Neural cell (in vitro differentiated cells): ENCODE data around the gene EML6. TPM values are rescaled to one million over a fixed set of nuclear protein-coding genes. Genes with fewer than 3 reads are reported as not detected.

Experiments used
- H2AFZ ChIP-seq: fragments of 200-600, 300-800 bp; sonication (generic), shearing (Covaris generic); 2 replicates; pipeline ENCODE4 v1.6.0; 2014; ENCODE audit warnings: low read depth, mild to moderate bottlenecking, antibody characterized with exemption, low read length, moderate library complexity
- H3F3A ChIP-seq: fragments of 200-600 bp; shearing (Covaris generic); 2 replicates; pipeline ENCODE4 v1.6.1; 2016; ENCODE audit warnings: mild to moderate bottlenecking, moderate library complexity, mixed read lengths, antibody characterized with exemption, low read length; ENCODE audit not compliant: insufficient read depth, poor library complexity, severe bottlenecking
- H3K27ac ChIP-seq: fragments of 200-600, 300-800 bp; sonication (generic), shearing (Covaris generic); 2 replicates; pipeline ENCODE4 v1.5.1; 2014; ENCODE audit warnings: mild to moderate bottlenecking, low read length, moderate library complexity
- H3K27me3 ChIP-seq: fragments of 300-800, 200-600 bp; sonication (generic), shearing (Covaris generic); 2 replicates; pipeline ENCODE4 v1.6.0; 2014; ENCODE audit warnings: mild to moderate bottlenecking, low read depth, low read length, moderate library complexity; ENCODE audit not compliant: insufficient read depth
- H3K36me3 ChIP-seq: fragments of 300-800, 200-600 bp; sonication (generic), shearing (Covaris generic); 2 replicates; pipeline ENCODE4 v1.5.1; 2014; ENCODE audit warnings: mild to moderate bottlenecking, antibody characterized with exemption, low read length, moderate library complexity; ENCODE audit not compliant: insufficient read depth
- H3K4me2 ChIP-seq: fragments of 300-800, 200-600 bp; sonication (generic), shearing (Covaris generic); 2 replicates; pipeline ENCODE4 v1.6.0; 2014; ENCODE audit warnings: mild to moderate bottlenecking, low read length
- H3K4me3 ChIP-seq: fragments of 300-800, 200-600 bp; sonication (generic), shearing (Covaris generic); 2 replicates; pipeline ENCODE4 v1.5.1; 2014; ENCODE audit warnings: mild to moderate bottlenecking, low read length, moderate library complexity
- H3K79me2 ChIP-seq: fragments of 200-600 bp; shearing (Covaris generic); replicated peaks from 2 replicates; pipeline ENCODE4 v1.6.0; 2014; ENCODE audit warnings: mild to moderate bottlenecking, low read length, moderate library complexity; ENCODE audit not compliant: insufficient read depth
- H3K9ac ChIP-seq: fragments of 300-800, 200-600 bp; sonication (generic), shearing (Covaris generic); 2 replicates; pipeline ENCODE4 v1.6.1; 2016; ENCODE audit warnings: mild to moderate bottlenecking, low read length, mixed read lengths
- H3K9me2 ChIP-seq: fragments of 200-600 bp; shearing (Covaris generic); 2 replicates; pipeline ENCODE4 v1.6.1; 2016; ENCODE audit warnings: mild to moderate bottlenecking, low read length, mixed read lengths; ENCODE audit not compliant: insufficient read depth
- H3K9me3 ChIP-seq: fragments of 200-600, 300-800 bp; sonication (generic), shearing (Covaris generic); 2 replicates; pipeline ENCODE4 v1.6.1; 2016; ENCODE audit warnings: mild to moderate bottlenecking, mixed run types, low read length, moderate library complexity, mixed read lengths
- H4K20me1 ChIP-seq: fragments of 200-600 bp; shearing (Covaris generic); 2 replicates; pipeline ENCODE4 v1.6.1; 2016; ENCODE audit warnings: mild to moderate bottlenecking, mixed run types; ENCODE audit not compliant: insufficient read depth
- CTCF ChIP-seq: fragments of 450-650 bp; IDR thresholded peaks from 2 replicates; pipeline ENCODE4 v1.5.1; 2014; ENCODE audit warnings: antibody characterized with exemption, mild to moderate bottlenecking, moderate library complexity; ENCODE audit not compliant: poor library complexity, severe bottlenecking
- EP300 ChIP-seq: fragments of 450-650 bp; conservative IDR thresholded peaks from 2 replicates; pipeline ENCODE4 v1.6.1; 2014; ENCODE audit warnings: antibody characterized with exemption, mild to moderate bottlenecking, moderate library complexity; ENCODE audit not compliant: poor library complexity, severe bottlenecking
- EZH2 ChIP-seq: fragments of 200-600, 300-800 bp; shearing (Covaris generic), sonication (generic); IDR thresholded peaks from 2 replicates; pipeline ENCODE4 v1.6.1; 2014; ENCODE audit warnings: antibody characterized with exemption, low read length, borderline replicate concordance, mild to moderate bottlenecking; ENCODE audit not compliant: insufficient read depth, poor library complexity, severe bottlenecking
- MXI1 ChIP-seq: fragments of 450-650 bp; conservative IDR thresholded peaks from 2 replicates; pipeline ENCODE4 v1.6.1; 2014; ENCODE audit warnings: antibody characterized with exemption, mild to moderate bottlenecking; ENCODE audit not compliant: poor library complexity, severe bottlenecking
- POLR2AphosphoS5 ChIP-seq: IDR thresholded peaks from 2 replicates; pipeline ENCODE4 v1.6.1; 2012
- RAD21 ChIP-seq: fragments of 450-650 bp; conservative IDR thresholded peaks from 2 replicates; pipeline ENCODE4 v1.6.1; 2014; ENCODE audit warnings: antibody characterized with exemption, mild to moderate bottlenecking, moderate library complexity
- REST ChIP-seq: IDR thresholded peaks from 2 replicates; pipeline ENCODE4 v1.6.1; 2012; ENCODE audit warnings: borderline replicate concordance
- SMC3 ChIP-seq: fragments of 450-650 bp; conservative IDR thresholded peaks from 2 replicates; pipeline ENCODE4 v1.6.1; 2014; ENCODE audit warnings: antibody characterized with exemption, mild to moderate bottlenecking, moderate library complexity; ENCODE audit not compliant: poor library complexity
- TAF1 ChIP-seq: IDR thresholded peaks from 2 replicates; pipeline ENCODE4 v1.6.1; 2012; ENCODE audit warnings: low read depth
- polyA plus RNA-seq: library from polyadenylated mRNA; depleted of rRNA; stranded (reverse); fragments of >200 nt; gene quantifications from 2 replicates; pipeline ENCODE4 v1.2.3, GENCODE V29; 2014

Gene EML6
- polyA plus RNA-seq, 1 donor from 2014 or later: 13.4 TPM

- TF ChIP-seq RAD21: no peak
- TF ChIP-seq EP300: no peak
- no peak for TF ChIP-seq REST
- TF ChIP-seq POLR2AphosphoS5: no peak
- no peak for TF ChIP-seq EZH2
- TF ChIP-seq SMC3: no peak
- TF ChIP-seq MXI1: no peak
- TF ChIP-seq TAF1: no peak
- no peak for TF ChIP-seq CTCF
- no peak overlapping the region for H3K27ac ChIP-seq
Measured at GRCh38 chr2:54927085-54927750, 203.8 kb downstream of the EML6 start.

GRCh38 chr2:54927751-54928615 lies 204.5 kb downstream of the EML6 start:
- no peak for TF ChIP-seq CTCF
- no peak for TF ChIP-seq REST
- TF ChIP-seq MXI1: no peak
- TF ChIP-seq EP300: no peak
- no peak for TF ChIP-seq TAF1
- TF ChIP-seq POLR2AphosphoS5: no peak
- no peak for TF ChIP-seq RAD21
- no peak for TF ChIP-seq EZH2
- no peak for TF ChIP-seq SMC3
- Histone ChIP-seq H3K27me3 (no peaks in the 10 kb centered on the region), H3K36me3 (no peaks in the 10 kb centered on the region), H3K9me2 (no peaks in the 10 kb centered on the region), H3K79me2 (no peaks in the 10 kb centered on the region), H2AFZ (no peak overlapping the region), H4K20me1 (no peaks in the 10 kb centered on the region), H3K9ac (no peak overlapping the region), H3K27ac (no peak overlapping the region), H3K4me3 (no peak overlapping the region), H3K9me3 (no peaks in the 10 kb centered on the region), H3K4me2 (no peak overlapping the region), H3F3A (no peaks in the 10 kb centered on the region)

More at GRCh38 chr2:54927085-54927750, 203.8 kb downstream of the EML6 start:
- Histone ChIP-seq H3K36me3 (no peaks in the 10 kb centered on the region), H4K20me1 (no peaks in the 10 kb centered on the region), H2AFZ (no peak overlapping the region), H3K9me3 (no peaks in the 10 kb centered on the region), H3K27me3 (no peaks in the 10 kb centered on the region), H3K4me3 (no peak overlapping the region), H3F3A (no peaks in the 10 kb centered on the region), H3K9ac (no peak overlapping the region), H3K79me2 (no peaks in the 10 kb centered on the region), H3K4me2 (no peak overlapping the region), H3K9me2 (no peaks in the 10 kb centered on the region)
